Left ventricle myocardium inferior (tissue), 1 donor: ENCODE measurements around the gene SHANK3. TPM values are rescaled to one million over a fixed set of nuclear protein-coding genes. Genes with fewer than 3 reads are reported as not detected.

ENCODE experiments used
- DNase-seq: peaks from one replicate; pipeline ENCODE4 v3.0.0-alpha.2; 2020
- H3K27ac ChIP-seq: fragments of 200-600 bp; replicated peaks from 2 replicates; pipeline ENCODE4 v1.8.0; 2021
- H3K27me3 ChIP-seq: fragments of 200-600 bp; 2 replicates; pipeline ENCODE4 v1.8.0; 2021; ENCODE audit warnings: low read depth
- H3K36me3 ChIP-seq: fragments of 200-600 bp; 2 replicates; pipeline ENCODE4 v1.8.0; 2021
- H3K4me1 ChIP-seq: fragments of 200-600 bp; 2 replicates; pipeline ENCODE4 v1.8.0; 2021
- H3K4me3 ChIP-seq: fragments of 200-600 bp; 2 replicates; pipeline ENCODE4 v1.8.0; 2021; ENCODE audit warnings: mild to moderate bottlenecking, moderate library complexity
- H3K9me3 ChIP-seq: fragments of 200-600 bp; replicated peaks from 2 replicates; pipeline ENCODE4 v1.8.0; 2021
- intact Hi-C: fragments of 100-400 bp; cut with micrococcal nuclease; formaldehyde crosslinking; loops from one replicate; pipeline ENCODE4 v1.11.0; 2022
- total RNA-seq: library from RNA; stranded (reverse); fragmentation: NEBNext Ultra II Directional; extraction: Animal tissue kit (Norgen Biotek cat#: 25700); gene quantifications from one replicate; pipeline ENCODE4 v1.2.1, GENCODE V29; 2021
- TF ChIP-seq, protein P1 (sequence below): fragments of 200-600 bp; IDR thresholded peaks from 2 replicates; pipeline ENCODE4 v1.8.0; 2021; ENCODE audit warnings: antibody characterized with exemption, mild to moderate bottlenecking, borderline replicate concordance
- donor health status: DM: no; HTN: yes; CAD: no; lungs with severe emphysema.

The SHANK3 gene
- total RNA-seq, 1 donor from 2014 or later, result 23.1 TPM

DNA sequence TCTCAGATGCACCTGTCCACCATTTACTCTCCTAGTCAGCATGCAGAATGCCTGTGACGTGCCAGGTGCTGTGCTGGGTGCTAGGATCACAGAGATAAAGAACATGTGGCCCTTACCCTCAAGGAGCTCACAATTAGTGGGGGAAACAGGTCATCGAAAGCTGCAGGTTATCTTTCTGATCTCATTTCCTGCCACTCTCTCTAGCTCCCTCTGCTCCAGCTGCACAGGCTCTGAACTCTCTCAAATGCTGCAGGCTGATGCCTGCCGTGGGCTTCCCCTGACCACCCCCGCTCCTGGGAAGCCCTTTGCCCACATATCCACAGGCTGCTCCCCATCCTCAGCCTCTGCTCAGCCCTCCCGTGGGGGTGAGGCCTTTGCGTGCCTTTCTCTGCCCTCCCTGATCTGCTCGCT, 29.6 kb downstream of the SHANK3 start:
- no peak for DNase-seq
- H3K9me3 ChIP-seq, result no peaks in the 10 kb centered on the region
- peak overlapping the region; percentile 18 for H3K27ac ChIP-seq
- no peak overlapping the region for H3K4me3 ChIP-seq
- H3K4me1 ChIP-seq, result peaks cover 69% of the 10 kb centered on the region
- H3K27me3 ChIP-seq, result no peaks in the 10 kb centered on the region
- peaks cover 44% of the 10 kb centered on the region for H3K36me3 ChIP-seq
- TF ChIP-seq, protein P1, sequence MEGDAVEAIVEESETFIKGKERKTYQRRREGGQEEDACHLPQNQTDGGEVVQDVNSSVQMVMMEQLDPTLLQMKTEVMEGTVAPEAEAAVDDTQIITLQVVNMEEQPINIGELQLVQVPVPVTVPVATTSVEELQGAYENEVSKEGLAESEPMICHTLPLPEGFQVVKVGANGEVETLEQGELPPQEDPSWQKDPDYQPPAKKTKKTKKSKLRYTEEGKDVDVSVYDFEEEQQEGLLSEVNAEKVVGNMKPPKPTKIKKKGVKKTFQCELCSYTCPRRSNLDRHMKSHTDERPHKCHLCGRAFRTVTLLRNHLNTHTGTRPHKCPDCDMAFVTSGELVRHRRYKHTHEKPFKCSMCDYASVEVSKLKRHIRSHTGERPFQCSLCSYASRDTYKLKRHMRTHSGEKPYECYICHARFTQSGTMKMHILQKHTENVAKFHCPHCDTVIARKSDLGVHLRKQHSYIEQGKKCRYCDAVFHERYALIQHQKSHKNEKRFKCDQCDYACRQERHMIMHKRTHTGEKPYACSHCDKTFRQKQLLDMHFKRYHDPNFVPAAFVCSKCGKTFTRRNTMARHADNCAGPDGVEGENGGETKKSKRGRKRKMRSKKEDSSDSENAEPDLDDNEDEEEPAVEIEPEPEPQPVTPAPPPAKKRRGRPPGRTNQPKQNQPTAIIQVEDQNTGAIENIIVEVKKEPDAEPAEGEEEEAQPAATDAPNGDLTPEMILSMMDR, result no peak
- intact Hi-C loops, result no loop called here

DNA sequence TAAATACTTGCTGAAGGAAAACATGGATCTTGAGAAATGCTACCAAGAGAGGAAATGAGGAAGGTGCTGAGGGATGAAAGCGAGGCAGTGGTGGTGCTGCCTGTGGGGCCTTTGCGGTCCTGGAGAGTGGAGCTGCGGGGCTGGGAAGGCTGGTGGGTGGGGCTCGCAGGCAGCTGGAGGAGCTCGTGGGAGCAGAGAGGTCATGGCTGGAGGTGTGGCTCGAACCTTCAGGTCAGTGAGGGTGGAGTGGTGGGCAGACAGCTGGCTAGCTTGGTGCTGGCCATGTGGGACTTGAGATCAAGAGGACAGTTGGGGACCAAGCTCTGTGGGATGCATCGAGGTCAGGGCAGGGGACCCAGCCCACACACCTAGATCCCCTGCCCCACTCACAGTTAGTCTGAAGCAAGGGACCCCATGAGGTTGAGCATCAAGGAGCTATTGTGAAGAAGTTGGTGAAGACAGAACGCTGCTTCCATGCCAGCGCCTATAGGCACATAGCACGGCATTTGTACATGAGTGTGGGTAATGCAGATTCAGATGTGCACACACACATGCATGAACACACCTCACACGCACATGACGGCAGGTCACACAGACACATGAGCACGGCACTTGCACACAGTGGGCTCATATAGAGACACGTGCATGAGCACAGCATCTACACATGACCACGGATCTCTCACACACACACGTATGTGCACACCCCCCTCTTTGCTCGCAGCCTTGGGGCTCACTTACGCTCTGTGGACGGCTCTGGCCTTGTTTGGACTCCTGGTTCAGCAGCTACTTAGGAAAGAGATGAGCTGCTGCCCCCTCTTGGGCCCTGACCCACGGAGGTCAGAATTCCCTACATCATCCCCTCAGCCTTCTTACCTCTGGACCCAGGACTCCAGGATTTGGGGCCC, 30.4 kb downstream of the SHANK3 start:
- no peak overlapping the region for H3K4me3 ChIP-seq
- H3K27me3 ChIP-seq, result no peaks in the 10 kb centered on the region
- intact Hi-C loops, result no loop called here
- peak overlapping the region; percentile 18 for H3K27ac ChIP-seq
- peaks cover 44% of the 10 kb centered on the region for H3K36me3 ChIP-seq
- TF ChIP-seq, protein P1, result no peak
- no peaks in the 10 kb centered on the region for H3K9me3 ChIP-seq
- peak; percentile 11 for DNase-seq
- H3K4me1 ChIP-seq, result peaks cover 64% of the 10 kb centered on the region

DNA sequence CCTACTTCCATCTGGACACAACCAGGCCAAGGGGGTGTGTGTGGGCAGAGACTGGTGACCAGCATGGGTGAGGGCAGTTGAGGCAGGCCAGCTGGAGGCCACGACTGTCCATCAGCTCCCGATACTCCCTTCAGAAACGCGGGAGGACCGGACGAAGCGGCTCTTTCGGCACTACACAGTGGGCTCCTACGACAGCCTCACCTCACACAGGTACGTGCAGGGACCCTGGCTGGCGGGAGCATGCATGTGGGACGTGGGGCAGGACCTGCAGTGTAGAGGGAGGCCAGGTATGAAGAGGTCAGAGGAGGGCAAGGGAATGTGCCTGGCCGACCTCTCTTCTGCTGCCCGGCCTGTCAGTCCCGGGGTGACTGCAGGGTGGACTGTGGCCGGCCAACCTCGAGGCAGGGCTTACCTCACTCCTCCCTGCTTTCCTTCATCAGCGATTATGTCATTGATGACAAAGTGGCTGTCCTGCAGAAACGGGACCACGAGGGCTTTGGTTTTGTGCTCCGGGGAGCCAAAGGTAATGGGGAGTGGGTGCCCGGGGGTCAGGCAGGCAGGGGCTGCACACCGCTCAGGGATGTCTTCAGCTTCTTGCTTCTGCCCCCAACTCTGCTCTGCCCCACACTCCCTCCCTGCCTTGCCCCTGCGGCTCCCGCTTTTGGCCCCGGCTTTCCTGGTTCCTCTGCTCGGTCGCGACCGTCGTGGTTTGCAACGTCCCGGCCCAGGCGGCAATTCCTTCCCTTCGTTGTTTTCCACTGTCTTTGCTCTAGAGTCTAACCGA, 31.3 kb downstream of the SHANK3 start:
- DNase-seq, result peak; percentile 11
- no peaks in the 10 kb centered on the region for H3K9me3 ChIP-seq
- peaks cover 57% of the 10 kb centered on the region for H3K4me1 ChIP-seq
- TF ChIP-seq, protein P1, result no peak
- H3K27me3 ChIP-seq, result no peaks in the 10 kb centered on the region
- H3K36me3 ChIP-seq, result peaks cover 44% of the 10 kb centered on the region
- no peak overlapping the region for H3K27ac ChIP-seq
- no peak overlapping the region for H3K4me3 ChIP-seq
- intact Hi-C loops, result no loop called here

DNA sequence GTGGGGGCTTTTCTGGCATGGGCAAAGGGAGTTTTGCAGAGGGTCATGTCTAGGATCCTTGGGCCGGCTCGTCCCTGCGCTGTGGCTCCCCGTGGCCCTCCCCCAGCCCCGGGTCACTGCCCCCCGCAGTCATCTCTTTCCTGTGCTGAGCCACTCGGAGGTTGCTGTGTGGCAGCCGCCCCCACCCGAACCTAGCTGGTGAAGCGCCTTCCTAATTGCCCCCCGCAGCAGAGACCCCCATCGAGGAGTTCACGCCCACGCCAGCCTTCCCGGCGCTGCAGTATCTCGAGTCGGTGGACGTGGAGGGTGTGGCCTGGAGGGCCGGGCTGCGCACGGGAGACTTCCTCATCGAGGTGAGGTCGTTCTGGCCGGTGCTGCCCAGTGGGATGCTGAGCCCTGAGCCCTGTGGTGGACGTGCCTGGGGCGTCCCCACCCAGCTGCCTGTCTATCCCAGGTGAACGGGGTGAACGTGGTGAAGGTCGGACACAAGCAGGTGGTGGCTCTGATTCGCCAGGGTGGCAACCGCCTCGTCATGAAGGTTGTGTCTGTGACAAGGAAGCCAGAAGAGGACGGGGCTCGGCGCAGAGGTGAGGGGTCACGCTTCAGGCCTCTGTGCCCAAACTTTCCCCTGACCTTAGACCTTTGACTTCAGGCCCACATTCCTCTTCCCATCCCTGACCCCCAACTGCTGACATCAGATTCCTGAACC, 32.0 kb downstream of the SHANK3 start:
- Histone ChIP-seq H3K27me3 (no peaks in the 10 kb centered on the region), H3K36me3 (peaks cover 41% of the 10 kb centered on the region), H3K4me3 (no peak overlapping the region), H3K27ac (peak overlapping the region; percentile 46), H3K9me3 (no peaks in the 10 kb centered on the region), H3K4me1 (peaks cover 57% of the 10 kb centered on the region)
- intact Hi-C loops, result no loop called here
- TF ChIP-seq, protein P1, result no peak
- peak; percentile 11 for DNase-seq

DNA sequence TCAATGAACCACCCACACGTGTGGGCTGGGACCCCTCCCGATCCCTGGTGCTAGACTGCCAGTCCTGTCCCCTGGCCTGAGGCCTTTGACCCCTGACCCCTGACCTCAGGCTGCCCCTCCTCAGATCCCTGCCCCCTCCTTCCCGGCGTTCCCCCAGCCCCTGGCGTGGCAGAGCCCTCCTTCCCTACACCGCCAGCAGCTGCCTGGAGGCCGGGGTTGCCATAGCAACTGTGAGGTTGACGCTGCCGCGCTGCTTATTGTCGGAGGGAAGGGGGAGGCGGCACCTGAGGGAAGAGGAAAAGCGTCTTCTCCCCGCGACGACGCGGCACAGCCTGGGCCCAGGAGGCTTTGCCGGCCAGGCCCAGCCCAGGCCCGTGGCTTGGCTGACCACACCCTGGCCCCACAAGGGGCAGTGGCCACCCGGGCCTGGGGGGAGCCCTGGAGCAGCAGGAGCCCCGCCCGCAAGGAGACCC, 32.6 kb downstream of the SHANK3 start:
- DNase-seq, result peak; percentile 52
- TF ChIP-seq, protein P1, result no peak
- H3K36me3 ChIP-seq, result peaks cover 44% of the 10 kb centered on the region
- no peaks in the 10 kb centered on the region for H3K27me3 ChIP-seq
- no peaks in the 10 kb centered on the region for H3K9me3 ChIP-seq
- peaks cover 57% of the 10 kb centered on the region for H3K4me1 ChIP-seq
- intact Hi-C loops, result no loop called here
- H3K4me3 ChIP-seq, result no peak overlapping the region
- H3K27ac ChIP-seq, result peak overlapping the region; percentile 46
